H9 (cell line): ENCODE measurements around the gene PRX. TPM values are rescaled to one million over a fixed set of nuclear protein-coding genes. Genes with fewer than 3 reads are reported as not detected.
A peak's percentile ranks its signal among the peaks of the same experiment; 100 is the strongest.

ENCODE experiments used
- DNase-seq: peaks from one replicate; pipeline ENCODE4 v3.0.0-alpha.2; 2017
- H2AFZ ChIP-seq: one replicate; pipeline ENCODE4 v1.6.1; 2013; ENCODE audit warnings: mild to moderate bottlenecking, low read length, control low read depth, moderate library complexity
- H2AK5ac ChIP-seq: 2 replicates; pipeline ENCODE4 v1.6.1; 2013; ENCODE audit warnings: low read length, control low read depth, mixed read lengths; ENCODE audit not compliant: insufficient read length
- H2BK120ac ChIP-seq: one replicate; pipeline ENCODE4 v1.6.1; 2013; ENCODE audit warnings: low read depth, mild to moderate bottlenecking, low read length, control low read depth, inconsistent platforms; ENCODE audit not compliant: poor library complexity, severe bottlenecking
- H2BK12ac ChIP-seq: 2 replicates; pipeline ENCODE4 v1.6.1; 2013; ENCODE audit warnings: low read length, control low read depth, mixed read lengths, low read depth; ENCODE audit not compliant: insufficient read length
- H2BK15ac ChIP-seq: 2 replicates; pipeline ENCODE4 v1.6.1; 2013; ENCODE audit warnings: low read depth, low read length, control low read depth
- H2BK20ac ChIP-seq: one replicate; pipeline ENCODE4 v1.6.1; 2013; ENCODE audit warnings: low read depth, mild to moderate bottlenecking, low read length, control low read depth, inconsistent platforms; ENCODE audit not compliant: poor library complexity, severe bottlenecking
- H2BK5ac ChIP-seq: 2 replicates; pipeline ENCODE4 v1.6.1; 2013; ENCODE audit warnings: low read length, control low read depth, mixed read lengths; ENCODE audit not compliant: insufficient read length
- H3K14ac ChIP-seq: 2 replicates; pipeline ENCODE4 v1.6.1; 2013; ENCODE audit warnings: low read length, control low read depth; ENCODE audit not compliant: insufficient read depth
- H3K18ac ChIP-seq: 2 replicates; pipeline ENCODE4 v1.6.1; 2013; ENCODE audit warnings: low read depth, mild to moderate bottlenecking, mixed read lengths, low read length, control low read depth; ENCODE audit not compliant: insufficient read length
- H3K23ac ChIP-seq: 2 replicates; pipeline ENCODE4 v1.6.1; 2013; ENCODE audit warnings: low read length, control low read depth, mixed read lengths, low read depth; ENCODE audit not compliant: insufficient read length
- H3K23me2 ChIP-seq: 2 replicates; pipeline ENCODE4 v1.6.1; 2013; ENCODE audit warnings: low read depth, mild to moderate bottlenecking, mixed read lengths, low read length, control low read depth; ENCODE audit not compliant: insufficient read length, poor library complexity, severe bottlenecking
- H3K27ac ChIP-seq: 2 replicates; pipeline ENCODE4 v1.5.1; 2013; ENCODE audit warnings: low read length, control low read depth, mixed read lengths, low read depth; ENCODE audit not compliant: insufficient read length
- H3K27me3 ChIP-seq: 2 replicates; pipeline ENCODE4 v1.6.1; 2013; ENCODE audit warnings: low read length, control low read depth, inconsistent platforms; ENCODE audit not compliant: insufficient read depth
- H3K4ac ChIP-seq: 2 replicates; pipeline ENCODE4 v1.6.1; 2013; ENCODE audit warnings: low read depth, mild to moderate bottlenecking, control low read depth, inconsistent platforms, low read length, moderate library complexity
- H3K4me1 ChIP-seq: 2 replicates; pipeline ENCODE4 v1.6.1; 2013; ENCODE audit warnings: low read length, control low read depth, inconsistent platforms; ENCODE audit not compliant: insufficient read depth
- H3K4me2 ChIP-seq: 2 replicates; pipeline ENCODE4 v1.6.1; 2013; ENCODE audit warnings: low read length, control low read depth, mixed read lengths; ENCODE audit not compliant: insufficient read length, insufficient read depth
- H3K56ac ChIP-seq: 2 replicates; pipeline ENCODE4 v1.6.1; 2013; ENCODE audit warnings: low read depth, mild to moderate bottlenecking, mixed read lengths, low read length, control low read depth; ENCODE audit not compliant: insufficient read length
- H3K79me1 ChIP-seq: 2 replicates; pipeline ENCODE4 v1.6.1; 2013; ENCODE audit warnings: low read depth, mild to moderate bottlenecking, moderate library complexity, low read length, control low read depth, inconsistent platforms; ENCODE audit not compliant: insufficient read depth, poor library complexity, severe bottlenecking
- H3K79me2 ChIP-seq: 2 replicates; pipeline ENCODE4 v1.6.1; 2013; ENCODE audit warnings: low read length, control low read depth, inconsistent platforms; ENCODE audit not compliant: insufficient read depth
- H3K9ac ChIP-seq: 2 replicates; pipeline ENCODE4 v1.6.1; 2013; ENCODE audit warnings: low read length, control low read depth, mixed read lengths; ENCODE audit not compliant: insufficient read length; ENCODE audit errors: extremely low read depth
- H3K9me3 ChIP-seq: one replicate; pipeline ENCODE4 v1.6.1; 2013; ENCODE audit warnings: low read depth, low read length, inconsistent platforms; ENCODE audit not compliant: control insufficient read depth
- H3T11ph ChIP-seq: one replicate; pipeline ENCODE4 v1.6.1; 2013; ENCODE audit warnings: mild to moderate bottlenecking, low read length, control low read depth, inconsistent platforms
- H4K20me1 ChIP-seq: one replicate; pipeline ENCODE4 v1.6.1; 2013; ENCODE audit not compliant: control insufficient read depth, insufficient read length, insufficient read depth
- H4K5ac ChIP-seq: 2 replicates; pipeline ENCODE4 v1.6.1; 2013; ENCODE audit warnings: low read depth, mild to moderate bottlenecking, mixed read lengths, low read length, control low read depth; ENCODE audit not compliant: insufficient read length
- H4K8ac ChIP-seq: replicated peaks from 2 replicates; pipeline ENCODE4 v1.6.1; 2013; ENCODE audit warnings: low read length, control low read depth, mixed read lengths, low read depth; ENCODE audit not compliant: insufficient read length
- H4K91ac ChIP-seq: 2 replicates; pipeline ENCODE4 v1.6.1; 2013; ENCODE audit warnings: low read depth, mild to moderate bottlenecking, moderate library complexity, mixed read lengths, low read length, control low read depth; ENCODE audit not compliant: insufficient read length
- H3K27ac Mint-ChIP-seq, 3 experiments: 2 replicates in 2 of 3; 3 replicates in 1 of 3; pipeline ENCODE4 v1.8.0; 2020 to 2021; ENCODE audit warnings: mixed read lengths in 3 of 3, mild to moderate bottlenecking in 1 of 3, moderate library complexity in 1 of 3
- H3K27me3 Mint-ChIP-seq: 2 replicates; pipeline ENCODE4 v1.8.0; 2021; ENCODE audit warnings: low read depth, mild to moderate bottlenecking, moderate library complexity, mixed read lengths
- H3K36me3 Mint-ChIP-seq, 3 experiments: 2 replicates in 2 of 3; 3 replicates in 1 of 3; pipeline ENCODE4 v1.8.0; 2020 to 2021; ENCODE audit warnings: low read depth in 3 of 3, mixed read lengths in 3 of 3; ENCODE audit not compliant: insufficient read depth in 1 of 3
- H3K4me1 Mint-ChIP-seq, 2 experiments: 2 replicates each; pipeline ENCODE4 v1.8.0; 2020; ENCODE audit warnings: mixed read lengths in 2 of 2
- H3K4me3 Mint-ChIP-seq, 2 experiments: 2 replicates in 1 of 2; 3 replicates in 1 of 2; pipeline ENCODE4 v1.8.0; 2020 to 2021; ENCODE audit warnings: mild to moderate bottlenecking in 2 of 2, mixed read lengths in 2 of 2, moderate library complexity in 1 of 2
- H3K9me3 Mint-ChIP-seq, 2 experiments: 2 replicates in 1 of 2; 3 replicates in 1 of 2; pipeline ENCODE4 v1.8.0; 2020; ENCODE audit warnings: mild to moderate bottlenecking in 2 of 2, mixed read lengths in 2 of 2, moderate library complexity in 1 of 2
- CTCF ChIP-seq: fragments of 200-600 bp; sonication (generic); conservative IDR thresholded peaks from 3 replicates; pipeline ENCODE4 v1.8.0; 2021; ENCODE audit warnings: antibody characterized with exemption, mild to moderate bottlenecking
- WGBS: extraction: QIAGEN DNeasy Blood & Tissue Kit; methylation state at CpG from one replicate; pipeline ENCODE4 v1.1.7; 2013; ENCODE audit warnings: missing lambda C conversion rate, low lambda C conversion rate, mixed read lengths; ENCODE audit not compliant: insufficient read length; ENCODE audit errors: extremely low coverage; 5-methylcytosine and 5-hydroxymethylcytosine counted together
- total RNA-seq: library from RNA; stranded (reverse); gene quantifications from 2 replicates; pipeline ENCODE4 v1.2.1, GENCODE V29; 2021

Gene PRX
- total RNA-seq, 1 experiment from 2014 or later: 4.0 TPM

GRCh38 chr19:40412866-40413265 is 312 bp downstream of the PRX start:
- Histone ChIP-seq H3K4me1 (peaks cover 3% of the 10 kb centered on the region; the same call in 1 of the 2 replicates), H2BK120ac (no peak overlapping the region), H2BK20ac (no peak overlapping the region), H3K23me2 (no peaks in the 10 kb centered on the region), H2AFZ (no peak overlapping the region), H3K4ac (no peak overlapping the region), H3T11ph (no peak overlapping the region), H2BK15ac (no peak overlapping the region), H3K18ac (no peak overlapping the region), H3K79me1 (no peaks in the 10 kb centered on the region), H4K5ac (no peak overlapping the region), H4K8ac (no peak overlapping the region), H3K56ac (no peak overlapping the region), H3K79me2 (no peaks in the 10 kb centered on the region), H2BK5ac (no peak overlapping the region), H2BK12ac (no peak overlapping the region), H3K23ac (no peak overlapping the region), H3K9me3 (no peaks in the 10 kb centered on the region), H2AK5ac (no peak overlapping the region), H3K27ac (no peak overlapping the region), H4K91ac (no peak overlapping the region), H3K4me2 (peak overlapping the region; percentile 14), H3K9ac (no peak overlapping the region), H4K20me1 (no peaks in the 10 kb centered on the region), H3K14ac (no peak overlapping the region), H3K27me3 (no peaks in the 10 kb centered on the region)
- no peak for TF ChIP-seq CTCF
- no peaks in the 10 kb centered on the region for H3K36me3 Mint-ChIP-seq
- no CpG with 5 or more reads among the region's 4 CpGs for WGBS
- H3K4me1 Mint-ChIP-seq: peaks cover 26 to 55% of the 10 kb centered on the region in 2 experiments
- peaks cover 5% of the 10 kb centered on the region for H3K27me3 Mint-ChIP-seq
- peak overlapping the region in 2 of 3 experiments; percentile 83 to 86; a peak in 3 of 7 replicates for H3K27ac Mint-ChIP-seq
- no peak for DNase-seq
- H3K4me3 Mint-ChIP-seq: peak overlapping the region; percentile 22 to 74
- no peaks in the 10 kb centered on the region for H3K9me3 Mint-ChIP-seq
